Uterus (tissue), 2 donors: ENCODE data around the gene MAPKAPK2.

Experiments used
- POLR2A ChIP-seq, 2 donors: fragments of 450-650 bp; IDR thresholded peaks; one replicate each; pipeline ENCODE4 v1.6.1; 2016; ENCODE audit warnings: antibody characterized with exemption in 2 of 2, mild to moderate bottlenecking in 1 of 2, moderate library complexity in 1 of 2
- TF ChIP-seq, protein P1 (sequence below), 4 experiments: fragments of 200-600 bp in 2 of 4; fragments of 450-650 bp in 2 of 4; sonication (generic) in 2 of 4; IDR thresholded peaks; one replicate each; pipeline ENCODE4 v1.5.1; 2016 to 2019; ENCODE audit warnings: antibody characterized with exemption in 4 of 4, mild to moderate bottlenecking in 2 of 4, moderate library complexity in 1 of 4

DNA sequence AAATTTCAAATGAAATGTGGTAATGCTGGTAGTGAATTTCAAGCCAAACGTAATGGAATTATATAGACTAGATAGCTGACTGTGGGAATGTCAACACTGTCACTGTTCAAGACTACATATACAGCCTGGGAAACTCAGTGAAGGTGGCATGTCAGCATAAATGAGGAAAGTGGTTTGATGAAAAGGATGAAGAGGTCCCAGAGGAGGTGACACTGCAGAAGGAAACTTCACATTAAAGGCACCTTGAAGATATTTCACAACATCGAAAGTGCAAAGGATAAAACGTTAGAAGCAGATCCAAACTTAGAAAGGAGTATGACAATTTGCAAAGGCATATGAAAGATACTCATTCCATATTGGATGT lies 25.7 kb downstream of the MAPKAPK2 start:
- TF ChIP-seq, protein P1, sequence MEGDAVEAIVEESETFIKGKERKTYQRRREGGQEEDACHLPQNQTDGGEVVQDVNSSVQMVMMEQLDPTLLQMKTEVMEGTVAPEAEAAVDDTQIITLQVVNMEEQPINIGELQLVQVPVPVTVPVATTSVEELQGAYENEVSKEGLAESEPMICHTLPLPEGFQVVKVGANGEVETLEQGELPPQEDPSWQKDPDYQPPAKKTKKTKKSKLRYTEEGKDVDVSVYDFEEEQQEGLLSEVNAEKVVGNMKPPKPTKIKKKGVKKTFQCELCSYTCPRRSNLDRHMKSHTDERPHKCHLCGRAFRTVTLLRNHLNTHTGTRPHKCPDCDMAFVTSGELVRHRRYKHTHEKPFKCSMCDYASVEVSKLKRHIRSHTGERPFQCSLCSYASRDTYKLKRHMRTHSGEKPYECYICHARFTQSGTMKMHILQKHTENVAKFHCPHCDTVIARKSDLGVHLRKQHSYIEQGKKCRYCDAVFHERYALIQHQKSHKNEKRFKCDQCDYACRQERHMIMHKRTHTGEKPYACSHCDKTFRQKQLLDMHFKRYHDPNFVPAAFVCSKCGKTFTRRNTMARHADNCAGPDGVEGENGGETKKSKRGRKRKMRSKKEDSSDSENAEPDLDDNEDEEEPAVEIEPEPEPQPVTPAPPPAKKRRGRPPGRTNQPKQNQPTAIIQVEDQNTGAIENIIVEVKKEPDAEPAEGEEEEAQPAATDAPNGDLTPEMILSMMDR (IDR thresholded peaks at IDR 0.05), result no peak
- no peak for TF ChIP-seq POLR2A (IDR thresholded peaks at IDR 0.05)
